ENCODE data around the gene TAC4.

DNA sequence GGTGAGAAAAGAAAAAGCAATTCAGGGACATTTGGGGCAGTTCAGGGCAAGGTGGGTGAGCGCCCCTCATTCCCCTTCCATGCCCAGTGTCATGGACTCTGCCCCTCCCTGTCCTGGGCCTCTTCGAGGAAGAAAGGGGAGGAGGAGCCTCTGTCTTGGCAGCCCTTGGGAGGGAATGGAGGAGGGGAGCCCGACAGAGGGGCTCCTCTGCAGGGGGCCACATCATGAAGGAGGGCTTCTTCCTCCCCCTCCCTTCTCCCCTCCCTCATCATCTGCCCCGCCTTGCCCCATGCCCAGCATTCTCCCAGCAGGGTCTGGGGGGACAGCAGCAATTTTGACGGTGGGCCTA, 33.2 kb upstream of the TAC4 start:
- TF ChIP-seq, protein P1, sequence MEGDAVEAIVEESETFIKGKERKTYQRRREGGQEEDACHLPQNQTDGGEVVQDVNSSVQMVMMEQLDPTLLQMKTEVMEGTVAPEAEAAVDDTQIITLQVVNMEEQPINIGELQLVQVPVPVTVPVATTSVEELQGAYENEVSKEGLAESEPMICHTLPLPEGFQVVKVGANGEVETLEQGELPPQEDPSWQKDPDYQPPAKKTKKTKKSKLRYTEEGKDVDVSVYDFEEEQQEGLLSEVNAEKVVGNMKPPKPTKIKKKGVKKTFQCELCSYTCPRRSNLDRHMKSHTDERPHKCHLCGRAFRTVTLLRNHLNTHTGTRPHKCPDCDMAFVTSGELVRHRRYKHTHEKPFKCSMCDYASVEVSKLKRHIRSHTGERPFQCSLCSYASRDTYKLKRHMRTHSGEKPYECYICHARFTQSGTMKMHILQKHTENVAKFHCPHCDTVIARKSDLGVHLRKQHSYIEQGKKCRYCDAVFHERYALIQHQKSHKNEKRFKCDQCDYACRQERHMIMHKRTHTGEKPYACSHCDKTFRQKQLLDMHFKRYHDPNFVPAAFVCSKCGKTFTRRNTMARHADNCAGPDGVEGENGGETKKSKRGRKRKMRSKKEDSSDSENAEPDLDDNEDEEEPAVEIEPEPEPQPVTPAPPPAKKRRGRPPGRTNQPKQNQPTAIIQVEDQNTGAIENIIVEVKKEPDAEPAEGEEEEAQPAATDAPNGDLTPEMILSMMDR (IDR thresholded peaks at IDR 0.05): no peak
- no peak for TF ChIP-seq ZFX (IDR thresholded peaks at IDR 0.05; ENCODE audit: borderline replicate concordance)
